ENCODE data around the gene PPARG.

GRCh38 chr3:12461097-12461649, 172.3 kb downstream of the PPARG start:
- TF ChIP-seq EZH2phosphoT487 (IDR thresholded peaks at IDR 0.05; ENCODE audit: low read depth, severe bottlenecking, unreplicated experiment) (no peak), CTCF (IDR thresholded peaks at IDR 0.05; ENCODE audit: poor library complexity) (no peak), EZH2 (IDR thresholded peaks at IDR 0.05; ENCODE audit: borderline replicate concordance) (no peak)

All from hepatocyte (in vitro differentiated cells).